HT1080 (cell line): ENCODE measurements around the gene TTBK1. TPM values are rescaled to one million over a fixed set of nuclear protein-coding genes. Genes with fewer than 3 reads are reported as not detected.

Source experiments
- DNase-seq: peaks from one replicate; pipeline ENCODE4 v3.0.0-alpha.2; 2015; ENCODE audit warnings: low read depth
- total RNA-seq: library from RNA; depleted of rRNA; stranded (reverse); fragments of >200 nt; shearing (Covaris generic); gene quantifications from 2 replicates; pipeline ENCODE4 v1.2.3, GENCODE V29; 2014

The TTBK1 gene
- total RNA-seq, 1 experiment from 2014 or later, result 0.06 TPM

DNA sequence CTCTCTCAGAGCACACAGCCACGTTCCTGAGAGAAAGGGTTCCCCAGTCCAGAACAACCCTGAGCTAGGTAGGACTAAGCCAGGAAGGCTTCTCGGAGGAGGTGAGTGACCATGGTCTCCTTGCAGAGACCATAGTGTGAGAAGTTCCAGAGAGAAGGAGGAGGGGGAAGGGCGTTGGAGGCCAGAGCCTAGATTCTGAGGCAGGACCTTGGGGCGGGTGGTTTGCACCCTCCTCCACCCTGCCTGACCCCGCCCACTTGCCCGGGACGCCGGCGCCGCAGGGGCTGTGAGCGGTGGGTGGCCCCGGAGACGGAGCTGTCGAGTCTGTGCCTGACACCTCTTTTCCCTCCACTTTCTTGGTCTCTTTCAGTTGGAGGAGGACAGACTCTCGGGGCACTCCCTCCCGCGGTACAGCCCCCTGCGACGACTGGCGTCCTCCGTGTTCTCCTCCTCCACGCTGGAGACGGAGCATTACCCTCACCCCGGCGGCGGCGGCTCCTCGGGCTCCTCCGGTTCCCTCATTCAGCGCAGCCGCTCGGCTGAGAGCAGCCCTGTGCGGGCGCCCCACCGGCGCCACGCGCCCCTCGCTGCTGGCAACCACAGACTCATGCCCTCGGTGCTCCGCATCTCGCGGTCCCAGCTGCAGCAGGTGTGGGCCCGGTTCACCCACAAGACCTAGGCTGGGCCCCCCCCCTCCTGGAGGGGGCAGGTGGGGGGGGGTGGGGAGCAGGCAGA is 26.2 kb downstream of the TTBK1 start:
- DNase-seq, result no peak

DNA sequence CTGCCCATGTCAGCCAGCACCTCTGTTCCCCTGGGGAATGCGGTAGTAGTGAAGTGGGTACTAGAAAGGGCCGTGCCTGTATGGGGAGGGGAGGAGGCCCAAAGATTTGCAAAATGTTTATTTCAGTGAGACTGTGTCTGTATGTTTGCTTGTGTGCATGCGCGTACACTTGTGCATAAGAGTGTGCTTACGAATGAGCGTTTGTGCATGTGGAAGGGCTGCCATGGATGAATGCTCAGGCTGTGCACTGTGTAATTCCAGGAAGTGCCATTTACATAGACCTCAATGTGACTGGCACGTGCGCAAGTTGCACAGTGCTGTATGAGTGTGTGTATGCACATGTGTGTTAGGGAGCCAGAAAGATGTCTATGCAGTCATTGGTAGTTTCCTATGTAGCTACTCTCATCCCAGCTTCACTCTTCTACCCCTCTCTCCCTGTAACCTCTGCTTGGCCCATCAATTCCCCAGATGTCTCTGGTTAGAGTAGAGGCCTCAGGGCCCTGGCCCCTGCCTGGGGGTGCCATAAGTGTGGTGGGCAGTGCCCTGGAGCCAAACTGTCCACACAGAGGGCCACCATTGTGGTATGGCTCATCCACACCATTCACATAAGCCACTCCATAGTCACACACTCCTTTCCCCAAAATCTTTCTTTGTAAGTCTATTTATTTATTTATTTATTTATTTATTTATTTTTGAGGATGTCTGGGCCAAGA is 28.0 kb downstream of the TTBK1 start:
- no peak for DNase-seq

GRCh38 chr6:43271944-43272343 is 28.7 kb downstream of the TTBK1 start:
- DNase-seq, result no peak

DNA sequence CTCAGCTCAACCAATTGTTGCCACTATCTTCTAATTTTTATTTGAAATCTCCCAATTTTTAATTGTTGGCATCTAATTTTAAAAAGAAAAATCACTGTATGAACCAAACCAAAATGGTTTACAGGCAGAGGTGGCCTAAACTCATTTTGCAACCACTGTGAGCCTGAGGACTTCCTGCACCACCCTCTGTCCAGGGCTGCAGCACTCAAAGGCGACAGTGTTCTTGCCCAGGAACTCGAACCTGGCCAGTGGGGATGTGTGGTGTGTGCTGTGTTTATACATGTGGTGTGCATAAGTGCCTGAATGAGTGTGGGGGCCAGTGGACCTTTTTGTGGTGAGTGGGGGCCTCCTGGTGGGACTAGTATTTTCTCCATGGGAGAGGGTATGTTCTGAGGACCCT is 30.4 kb downstream of the TTBK1 start:
- no peak for DNase-seq

- no peak for DNase-seq
Measured at GRCh38 chr6:43274127-43274915, 31.0 kb downstream of the TTBK1 start.

GRCh38 chr6:43274916-43275597 is 31.8 kb downstream of the TTBK1 start:
- no peak for DNase-seq

DNA sequence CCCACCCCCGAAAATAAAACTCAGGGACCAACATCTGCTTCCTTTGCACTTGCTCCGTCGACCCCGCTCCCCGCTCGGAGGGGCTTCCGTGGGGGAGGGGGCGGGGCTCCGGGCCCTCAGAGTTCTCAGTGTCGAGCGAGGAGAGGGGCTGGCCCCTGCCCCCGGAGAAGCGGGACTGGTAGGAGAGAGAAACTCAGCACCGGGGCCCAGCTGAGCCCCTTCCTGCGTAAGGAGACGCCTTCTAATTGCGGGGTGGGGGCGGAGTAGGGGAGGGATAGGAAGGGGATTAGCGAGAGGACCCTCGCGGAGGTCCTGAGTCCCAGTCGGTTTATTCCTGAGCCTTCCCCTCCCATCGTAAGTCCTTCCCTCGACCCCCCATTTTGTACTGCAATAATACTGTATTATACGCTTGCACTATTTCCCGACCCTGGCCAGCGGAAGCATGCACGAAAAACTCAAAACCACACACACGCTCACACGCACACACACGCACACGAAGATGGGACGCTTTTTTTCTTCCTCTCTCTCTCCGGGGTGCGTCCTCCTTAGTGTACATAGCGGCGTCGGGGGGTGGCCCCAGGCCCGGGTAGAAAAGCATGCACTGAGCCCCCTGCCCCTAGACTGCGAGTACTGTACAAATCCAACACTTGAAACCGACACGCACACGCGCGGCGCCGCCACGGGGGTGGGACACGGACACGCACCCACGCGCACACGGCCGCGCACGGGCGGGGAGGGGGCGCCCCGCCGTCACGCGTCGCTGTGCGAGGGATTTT is 32.7 kb downstream of the TTBK1 start:
- no peak for DNase-seq

DNA sequence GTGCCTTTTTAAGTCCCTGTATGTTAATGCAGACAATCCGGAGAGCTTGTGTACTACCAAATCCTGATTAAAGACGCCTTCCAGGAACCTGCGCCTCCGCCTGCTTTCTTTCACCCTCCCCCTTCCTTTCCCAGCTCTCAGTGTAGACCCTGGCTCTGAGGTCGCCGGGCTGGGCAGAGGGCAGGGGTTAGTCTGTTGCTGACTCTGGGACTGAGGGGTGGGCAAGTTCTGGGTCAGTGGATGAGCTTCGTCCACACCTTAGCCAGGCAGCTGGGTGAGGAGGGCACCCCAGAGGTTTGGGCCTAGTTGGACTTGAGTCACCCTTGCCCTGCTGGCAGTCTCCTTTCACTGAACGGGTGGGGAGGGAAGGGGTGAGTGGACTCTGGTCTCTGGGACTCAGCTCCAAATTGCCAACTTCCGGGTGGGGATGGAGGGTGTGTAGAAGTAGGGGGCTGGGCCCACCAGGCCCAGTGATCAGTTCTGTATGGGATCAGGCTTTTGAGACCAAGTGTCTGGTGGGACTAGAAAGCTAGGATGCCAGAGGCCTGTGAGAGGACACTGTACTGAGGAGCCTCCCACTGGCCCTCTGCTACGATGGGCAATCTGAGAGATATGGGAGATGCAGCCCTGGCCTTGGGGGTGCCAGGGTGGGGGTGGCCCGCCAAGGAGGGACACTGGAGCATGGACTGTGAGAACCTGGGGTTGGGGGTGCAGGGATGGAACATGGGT is 33.5 kb downstream of the TTBK1 start:
- no peak for DNase-seq

- no peak for DNase-seq
Measured at GRCh38 chr6:43277306-43277642, 34.0 kb downstream of the TTBK1 start.

DNA sequence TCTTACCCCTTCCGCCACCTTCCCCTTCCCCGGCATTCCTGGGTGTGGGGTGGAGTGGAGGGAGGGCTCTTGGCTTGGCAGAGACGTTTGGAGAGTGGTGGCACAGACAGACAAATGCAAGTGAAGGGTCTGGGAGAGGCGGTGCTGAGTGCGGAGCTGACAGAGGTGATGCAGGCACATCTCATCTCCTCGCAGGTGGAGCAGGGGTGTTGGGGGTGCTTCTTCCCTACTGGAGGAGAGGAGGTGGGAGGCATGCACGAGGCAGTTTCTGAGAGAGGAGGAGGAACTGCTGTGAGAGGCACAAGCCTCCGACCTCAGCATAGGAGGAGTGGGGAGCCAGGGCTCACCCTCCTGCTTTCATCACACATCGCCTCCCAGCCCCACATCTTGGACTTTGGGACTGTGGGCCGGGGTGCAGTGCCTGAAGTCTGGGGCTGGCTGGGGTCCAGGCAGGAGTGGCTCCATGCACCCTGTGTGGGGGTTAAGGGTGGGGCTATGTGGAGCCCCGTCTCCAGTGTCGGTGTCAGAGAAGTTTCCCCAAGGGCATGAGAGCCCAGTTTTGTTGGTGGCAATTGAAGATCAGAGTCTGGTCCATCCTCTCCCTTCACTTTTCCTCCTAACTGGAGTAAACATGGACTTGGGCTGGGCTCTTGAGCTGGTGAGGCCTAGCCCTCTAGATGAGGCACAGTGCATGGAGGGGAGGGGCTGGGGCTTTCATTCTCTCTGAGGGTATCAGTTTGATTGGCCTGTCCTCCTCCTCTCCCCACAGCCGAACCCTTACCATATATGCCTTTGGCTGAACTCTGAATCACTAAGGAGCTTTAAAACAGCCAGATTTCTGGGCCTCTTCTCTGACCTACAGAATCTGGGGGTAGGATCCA is 34.6 kb downstream of the TTBK1 start:
- DNase-seq, result no peak

DNA sequence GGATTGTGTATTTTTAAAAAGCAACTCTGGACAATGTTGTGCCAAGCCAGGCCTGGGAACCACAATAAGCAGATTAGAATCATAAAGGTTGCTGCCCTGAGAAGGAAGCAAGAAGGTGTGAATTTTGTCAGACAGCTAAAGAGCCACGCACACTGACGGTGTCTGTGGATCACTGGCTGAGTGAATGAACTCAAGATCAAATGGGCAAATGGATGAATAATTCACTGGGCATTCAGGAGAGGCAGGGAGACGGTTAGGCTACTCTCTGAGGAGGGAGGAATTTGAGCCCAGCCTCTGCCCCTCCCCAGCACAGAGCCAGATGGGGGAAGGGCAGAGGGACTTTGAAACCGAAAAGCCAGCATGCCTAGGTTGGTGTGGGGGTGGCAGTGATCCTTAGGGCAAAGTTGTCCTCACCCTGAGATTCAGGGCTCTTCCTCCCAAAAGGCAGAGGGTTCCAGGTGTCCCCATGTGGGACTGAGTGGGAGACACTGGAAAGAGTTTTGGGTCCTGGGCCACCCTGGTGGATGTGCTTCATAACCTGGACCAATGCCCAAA is 35.3 kb downstream of the TTBK1 start:
- DNase-seq, result peak; percentile 25

GRCh38 chr6:43280234-43280633 is 37.0 kb downstream of the TTBK1 start:
- DNase-seq, result no peak

GRCh38 chr6:43282060-43282459 is 38.8 kb downstream of the TTBK1 start:
- DNase-seq, result no peak

DNA sequence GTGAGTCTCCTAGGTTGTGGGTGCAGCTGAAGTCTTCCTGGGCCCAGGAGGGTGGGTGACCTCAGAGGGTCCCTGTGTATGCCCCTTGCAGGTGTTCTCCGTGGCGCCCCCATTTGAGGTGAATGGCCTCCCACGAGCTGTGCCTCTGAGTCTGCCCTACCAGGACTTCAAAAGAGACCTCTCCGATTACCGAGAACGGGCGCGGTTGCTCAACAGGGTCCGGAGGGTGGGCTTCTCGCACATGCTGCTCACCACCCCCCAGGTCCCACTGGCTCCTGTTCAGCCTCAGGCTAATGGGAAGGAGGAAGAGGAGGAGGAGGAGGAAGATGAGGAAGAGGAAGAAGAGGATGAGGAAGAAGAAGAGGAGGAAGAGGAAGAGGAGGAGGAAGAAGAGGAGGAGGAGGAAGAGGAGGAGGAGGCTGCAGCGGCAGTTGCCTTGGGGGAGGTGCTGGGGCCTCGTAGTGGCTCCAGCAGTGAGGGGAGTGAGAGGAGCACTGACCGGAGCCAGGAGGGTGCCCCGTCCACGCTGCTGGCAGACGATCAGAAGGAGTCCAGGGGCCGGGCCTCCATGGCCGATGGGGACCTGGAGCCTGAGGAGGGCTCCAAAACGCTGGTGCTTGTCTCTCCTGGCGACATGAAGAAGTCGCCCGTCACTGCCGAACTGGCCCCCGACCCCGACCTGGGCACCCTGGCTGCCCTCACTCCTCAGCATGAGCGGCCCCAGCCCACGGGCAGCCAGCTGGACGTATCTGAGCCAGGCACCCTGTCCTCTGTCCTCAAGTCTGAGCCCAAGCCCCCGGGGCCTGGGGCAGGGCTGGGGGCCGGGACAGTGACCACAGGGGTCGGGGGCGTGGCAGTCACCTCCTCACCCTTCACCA is 39.6 kb downstream of the TTBK1 start:
- DNase-seq, result no peak

DNA sequence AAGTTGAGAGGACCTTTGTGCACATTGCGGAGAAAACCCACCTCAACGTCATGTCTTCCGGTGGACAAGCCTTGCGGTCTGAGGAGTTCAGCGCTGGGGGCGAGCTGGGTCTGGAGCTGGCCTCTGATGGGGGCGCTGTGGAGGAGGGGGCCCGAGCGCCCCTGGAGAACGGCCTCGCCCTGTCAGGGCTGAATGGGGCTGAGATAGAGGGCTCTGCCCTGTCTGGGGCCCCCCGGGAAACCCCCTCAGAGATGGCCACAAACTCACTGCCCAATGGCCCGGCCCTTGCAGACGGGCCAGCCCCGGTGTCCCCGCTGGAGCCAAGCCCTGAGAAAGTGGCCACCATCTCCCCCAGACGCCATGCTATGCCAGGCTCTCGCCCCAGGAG is 40.2 kb downstream of the TTBK1 start:
- DNase-seq, result no peak

- DNase-seq, result no peak
Measured at GRCh38 chr6:43283905-43284304, 40.6 kb downstream of the TTBK1 start.

DNA sequence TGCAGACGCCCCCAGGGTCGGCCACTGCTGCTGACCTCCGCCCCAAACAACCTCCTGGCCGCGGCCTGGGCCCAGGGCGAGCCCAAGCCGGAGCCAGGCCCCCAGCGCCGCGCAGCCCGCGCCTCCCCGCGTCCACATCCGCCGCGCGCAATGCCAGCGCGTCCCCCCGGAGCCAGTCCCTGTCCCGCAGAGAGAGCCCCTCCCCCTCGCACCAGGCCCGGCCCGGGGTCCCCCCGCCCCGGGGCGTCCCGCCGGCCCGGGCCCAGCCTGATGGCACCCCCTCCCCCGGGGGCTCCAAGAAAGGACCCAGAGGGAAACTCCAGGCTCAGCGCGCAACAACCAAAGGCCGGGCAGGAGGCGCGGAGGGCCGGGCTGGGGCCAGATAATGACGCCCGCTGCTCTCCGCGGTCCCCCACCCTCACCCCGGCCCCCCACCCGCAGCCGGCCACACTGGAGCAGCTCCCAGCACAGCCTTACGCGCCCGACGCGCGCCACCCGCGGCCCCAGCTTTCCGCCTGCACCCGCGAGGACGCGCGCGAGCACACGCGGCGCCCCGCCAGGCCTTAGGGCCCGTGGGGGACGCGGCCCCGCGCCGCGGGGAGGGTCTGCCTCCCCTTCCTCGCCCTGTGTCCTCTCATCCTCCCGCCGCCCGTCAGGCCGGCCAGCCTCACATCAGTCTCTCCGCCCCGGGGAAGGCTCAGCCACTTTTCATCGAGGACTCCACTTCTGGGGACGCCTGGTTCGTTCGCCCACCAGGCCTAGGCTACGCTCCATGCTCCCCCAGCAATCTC is 41.9 kb downstream of the TTBK1 start:
- no peak for DNase-seq
